ENCODE measurements around the gene ATG16L1.

GRCh38 chr2:233248999-233249398 lies 2.5 kb upstream of the ATG16L1 start:
- TF ChIP-seq, protein P1, sequence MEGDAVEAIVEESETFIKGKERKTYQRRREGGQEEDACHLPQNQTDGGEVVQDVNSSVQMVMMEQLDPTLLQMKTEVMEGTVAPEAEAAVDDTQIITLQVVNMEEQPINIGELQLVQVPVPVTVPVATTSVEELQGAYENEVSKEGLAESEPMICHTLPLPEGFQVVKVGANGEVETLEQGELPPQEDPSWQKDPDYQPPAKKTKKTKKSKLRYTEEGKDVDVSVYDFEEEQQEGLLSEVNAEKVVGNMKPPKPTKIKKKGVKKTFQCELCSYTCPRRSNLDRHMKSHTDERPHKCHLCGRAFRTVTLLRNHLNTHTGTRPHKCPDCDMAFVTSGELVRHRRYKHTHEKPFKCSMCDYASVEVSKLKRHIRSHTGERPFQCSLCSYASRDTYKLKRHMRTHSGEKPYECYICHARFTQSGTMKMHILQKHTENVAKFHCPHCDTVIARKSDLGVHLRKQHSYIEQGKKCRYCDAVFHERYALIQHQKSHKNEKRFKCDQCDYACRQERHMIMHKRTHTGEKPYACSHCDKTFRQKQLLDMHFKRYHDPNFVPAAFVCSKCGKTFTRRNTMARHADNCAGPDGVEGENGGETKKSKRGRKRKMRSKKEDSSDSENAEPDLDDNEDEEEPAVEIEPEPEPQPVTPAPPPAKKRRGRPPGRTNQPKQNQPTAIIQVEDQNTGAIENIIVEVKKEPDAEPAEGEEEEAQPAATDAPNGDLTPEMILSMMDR (conservative IDR thresholded peaks at IDR 0.05 in 1 of 2, IDR thresholded peaks at IDR 0.05 in 1 of 2; ENCODE audit: extremely low read depth in 1 of 2, insufficient read depth in 1 of 2, low read depth in 1 of 2, low read length in 2 of 2), result no peak
- no peak for TF ChIP-seq EZH2 (IDR thresholded peaks at IDR 0.05; ENCODE audit: borderline replicate concordance, low read length)

Data from mammary epithelial cell (primary cell).